Stomach (tissue), 4 donors: ENCODE measurements around the gene TBC1D32.

ENCODE experiments used
- EP300 ChIP-seq: sonication (generic); formaldehyde crosslinking; IDR thresholded peaks from one replicate; pipeline ENCODE4 v1.6.1; 2017; ENCODE audit warnings: antibody characterized with exemption
- TF ChIP-seq, protein P1 (sequence below), 7 experiments: fragments of 450-650 bp in 4 of 7; fragments of 200-600 bp in 3 of 7; sonication (generic) in 3 of 7; IDR thresholded peaks; one replicate each; pipeline ENCODE4 v1.5.1; 2016 to 2019; ENCODE audit warnings: antibody characterized with exemption in 7 of 7, control low read depth in 2 of 7, mild to moderate bottlenecking in 1 of 7

DNA sequence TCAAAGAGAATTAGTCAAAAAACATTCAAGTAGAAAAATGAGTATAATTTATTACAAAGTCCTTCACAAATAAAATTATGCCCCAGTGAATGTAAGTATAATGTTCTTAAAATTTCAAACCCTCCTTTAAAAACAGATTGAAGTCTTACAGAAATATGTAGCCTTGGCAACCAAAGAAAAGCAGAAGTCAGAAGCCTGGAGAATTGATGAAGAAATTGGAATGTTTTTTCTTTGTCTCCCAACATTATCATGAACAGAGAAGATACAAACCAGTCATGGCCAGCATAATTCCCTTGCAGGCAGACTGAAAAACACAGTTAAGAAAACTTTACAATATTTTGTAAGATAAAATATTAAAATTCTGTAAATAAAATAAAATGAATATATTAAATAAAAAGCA, 221.9 kb downstream of the TBC1D32 start:
- TF ChIP-seq, protein P1, sequence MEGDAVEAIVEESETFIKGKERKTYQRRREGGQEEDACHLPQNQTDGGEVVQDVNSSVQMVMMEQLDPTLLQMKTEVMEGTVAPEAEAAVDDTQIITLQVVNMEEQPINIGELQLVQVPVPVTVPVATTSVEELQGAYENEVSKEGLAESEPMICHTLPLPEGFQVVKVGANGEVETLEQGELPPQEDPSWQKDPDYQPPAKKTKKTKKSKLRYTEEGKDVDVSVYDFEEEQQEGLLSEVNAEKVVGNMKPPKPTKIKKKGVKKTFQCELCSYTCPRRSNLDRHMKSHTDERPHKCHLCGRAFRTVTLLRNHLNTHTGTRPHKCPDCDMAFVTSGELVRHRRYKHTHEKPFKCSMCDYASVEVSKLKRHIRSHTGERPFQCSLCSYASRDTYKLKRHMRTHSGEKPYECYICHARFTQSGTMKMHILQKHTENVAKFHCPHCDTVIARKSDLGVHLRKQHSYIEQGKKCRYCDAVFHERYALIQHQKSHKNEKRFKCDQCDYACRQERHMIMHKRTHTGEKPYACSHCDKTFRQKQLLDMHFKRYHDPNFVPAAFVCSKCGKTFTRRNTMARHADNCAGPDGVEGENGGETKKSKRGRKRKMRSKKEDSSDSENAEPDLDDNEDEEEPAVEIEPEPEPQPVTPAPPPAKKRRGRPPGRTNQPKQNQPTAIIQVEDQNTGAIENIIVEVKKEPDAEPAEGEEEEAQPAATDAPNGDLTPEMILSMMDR (IDR thresholded peaks at IDR 0.05) = no peak
- TF ChIP-seq EP300 = no peak
